Gastroesophageal sphincter (tissue), 4 donors: Measurements from ENCODE around the gene WDR81. TPM values are rescaled to one million over a fixed set of nuclear protein-coding genes. Genes with fewer than 3 reads are reported as not detected.
A peak's percentile ranks its signal among the peaks of the same experiment; 100 is the strongest.

ENCODE experiments used
- ATAC-seq: fragments of 150-250 bp; one replicate; pipeline ENCODE4 v1.9.1; 2016; ENCODE audit warnings: mild to moderate bottlenecking, moderate library complexity
- H3K27ac ChIP-seq, 4 donors: fragments of 200-600 bp; sonication (generic) in 3 of 4; 1 replicate in 3 of 4; 2 replicates in 1 of 4; pipeline ENCODE4 v1.5.1; 2016 to 2019
- H3K27me3 ChIP-seq: fragments of 200-600 bp; sonication (generic); one replicate; pipeline ENCODE4 v1.5.1; 2019
- H3K36me3 ChIP-seq, 2 donors: fragments of 200-600 bp; sonication (generic); one replicate each; pipeline ENCODE4 v1.5.1; 2019; ENCODE audit warnings: control low read depth in 1 of 2
- H3K4me1 ChIP-seq, 3 donors: fragments of 200-600 bp; sonication (generic); 1 replicate in 2 of 3; 2 replicates in 1 of 3; pipeline ENCODE4 v1.5.1; 2016 to 2019; ENCODE audit warnings: control low read depth in 2 of 3
- H3K4me3 ChIP-seq, 2 donors: fragments of 200-600 bp; sonication (generic); one replicate each; pipeline ENCODE4 v1.5.1; 2019; ENCODE audit warnings: mild to moderate bottlenecking in 1 of 2, moderate library complexity in 1 of 2
- H3K9me3 ChIP-seq, 3 donors: fragments of 200-600 bp; sonication (generic); one replicate each; pipeline ENCODE4 v1.5.1; 2017 to 2019; ENCODE audit warnings: control low read depth in 2 of 3
- CTCF ChIP-seq, 4 experiments: fragments of 200-600 bp in 2 of 4; fragments of 450-650 bp in 2 of 4; sonication (generic) in 1 of 4; IDR thresholded peaks; one replicate each; pipeline ENCODE4 v1.5.1; 2017 to 2019; ENCODE audit warnings: antibody characterized with exemption in 4 of 4, mild to moderate bottlenecking in 2 of 4, moderate library complexity in 2 of 4
- EP300 ChIP-seq: sonication (generic); formaldehyde crosslinking; IDR thresholded peaks from one replicate; pipeline ENCODE4 v1.6.1; 2017; ENCODE audit warnings: antibody characterized with exemption, mild to moderate bottlenecking
- POLR2A ChIP-seq, 2 donors: fragments of 450-650 bp; IDR thresholded peaks; one replicate each; pipeline ENCODE4 v1.6.1; 2017; ENCODE audit warnings: antibody characterized with exemption in 2 of 2, mild to moderate bottlenecking in 2 of 2, moderate library complexity in 1 of 2
- POLR2AphosphoS5 ChIP-seq: sonication (generic); formaldehyde crosslinking; IDR thresholded peaks from one replicate; pipeline ENCODE4 v1.6.1; 2017; ENCODE audit warnings: antibody characterized with exemption
- WGBS, 2 donors: methylation state at CpG; one replicate each; pipeline ENCODE4 v1.1.5; 2018; ENCODE audit warnings: low coverage in 1 of 2; 5-methylcytosine and 5-hydroxymethylcytosine counted together
- total RNA-seq, 4 donors: library from RNA; depleted of rRNA; stranded (reverse); fragments of >200 nt; gene quantifications; one replicate each; pipeline ENCODE4 v1.1.0, GENCODE V29; 2016

The WDR81 gene
- 10 to 100 TPM; 21.8 to 44.1 (median 32.2) TPM for total RNA-seq

GRCh38 chr17:1724351-1724868 lies at the start of gene WDR81:
Gene WDR81 (plus strand): TSS chr17:1724704. CDS start chr17:1724960, 256 bp downstream.
- H3K27ac ChIP-seq, result peak within 1 kb of the TSS; percentile 62 to 94 (median 88)
- peaks cover 0 to 81% (median 25%) of the 10 kb centered on the region in 3 donors for H3K4me1 ChIP-seq
- H3K9me3 ChIP-seq, result no peaks in the 10 kb centered on the region
- ATAC-seq, result peak; percentile 89
- TF ChIP-seq EP300 (no peak), POLR2AphosphoS5 (peak; percentile 48), CTCF (IDR thresholded peaks at IDR 0.05) (no peak), POLR2A (IDR thresholded peaks at IDR 0.05) (peak in 1 of 2 donors; percentile 66)
- H3K27me3 ChIP-seq, result no peaks in the 10 kb centered on the region
- H3K4me3 ChIP-seq, result peak within 1 kb of the TSS; percentile 51 to 87
- H3K36me3 ChIP-seq, result peaks cover 0 to 38% of the 10 kb centered on the region in 2 donors
- no CpG with 5 or more reads among the region's 57 CpGs for WGBS, 2 donors

GRCh38 chr17:1676401-1676800 lies 48.1 kb upstream of the WDR81 start:
- Histone ChIP-seq H3K4me1 (peaks cover 0 to 11% (median 0%) of the 10 kb centered on the region in 3 donors), H3K4me3 (no peak overlapping the region), H3K27me3 (no peaks in the 10 kb centered on the region), H3K27ac (no peak overlapping the region), H3K9me3 (no peaks in the 10 kb centered on the region), H3K36me3 (peaks cover 18 to 100% of the 10 kb centered on the region in 2 donors)
- WGBS, 2 donors, result 85 to 90% methylated on average over 2 to 10 of the region's 13 CpGs
- no peak for ATAC-seq
- TF ChIP-seq EP300 (no peak), POLR2AphosphoS5 (no peak), CTCF (IDR thresholded peaks at IDR 0.05) (no peak), POLR2A (IDR thresholded peaks at IDR 0.05) (no peak)

- 63 to 85% methylated on average over 4 to 5 of the region's 5 CpGs for WGBS, 2 donors
- peaks cover 0 to 51% of the 10 kb centered on the region in 2 donors for H3K36me3 ChIP-seq
Observed at GRCh38 chr17:1683459-1683858, 41.0 kb upstream of the WDR81 start.

GRCh38 chr17:1684378-1685189 lies 39.9 kb upstream of the WDR81 start, which contains the start of gene PRPF8:
Gene PRPF8 (minus strand): TSS chr17:1684867. CDS start chr17:1684571, 296 bp downstream.
- Histone ChIP-seq H3K27ac (peak within 1 kb of the TSS; percentile 66 to 95 (median 94)), H3K9me3 (no peaks in the 10 kb centered on the region), H3K4me1 (peaks cover 0 to 43% (median 18%) of the 10 kb centered on the region in 3 donors), H3K36me3 (peaks cover 0 to 40% of the 10 kb centered on the region in 2 donors), H3K4me3 (peak within 1 kb of the TSS; percentile 60 to 73), H3K27me3 (no peaks in the 10 kb centered on the region)
- peak; percentile 100 for ATAC-seq
- 0 to 1% methylated on average over 1 to 28 of the region's 72 CpGs for WGBS, 2 donors
- TF ChIP-seq EP300 (no peak), POLR2A (IDR thresholded peaks at IDR 0.05) (peak; percentile 90 to 95), POLR2AphosphoS5 (peak; percentile 99), CTCF (IDR thresholded peaks at IDR 0.05) (peak in 2 of 4 experiments; percentile 6 to 23)

More at GRCh38 chr17:1683459-1683858, 41.0 kb upstream of the WDR81 start:
- H3K4me1 ChIP-seq, result peaks cover 0 to 43% (median 18%) of the 10 kb centered on the region in 3 donors
- peak overlapping the region; percentile 60 to 73 for H3K4me3 ChIP-seq
- H3K27ac ChIP-seq, result peak overlapping the region in 3 of 4 donors; percentile 66 to 95 (median 93)
- H3K9me3 ChIP-seq, result no peaks in the 10 kb centered on the region
- no peak for ATAC-seq
- no peaks in the 10 kb centered on the region for H3K27me3 ChIP-seq
- no peak for TF ChIP-seq EP300
- TF ChIP-seq POLR2AphosphoS5, result no peak
- TF ChIP-seq POLR2A (IDR thresholded peaks at IDR 0.05), result no peak
- TF ChIP-seq CTCF (IDR thresholded peaks at IDR 0.05), result no peak
